K562 (cell line): ENCODE results near the gene HARS2. TPM values are rescaled to one million over a fixed set of nuclear protein-coding genes. Genes with fewer than 3 reads are reported as not detected.
A peak's percentile ranks its signal among the peaks of the same experiment; 100 is the strongest.

Experiments used
- CREM ChIP-seq: IDR thresholded peaks from 2 replicates; pipeline ENCODE4 v1.6.1; 2014; ENCODE audit warnings: antibody characterized with exemption, low read depth
- ESRRA ChIP-seq: fragments of 450-650 bp; IDR thresholded peaks from 2 replicates; pipeline ENCODE4 v1.6.1; 2014; ENCODE audit warnings: low read depth, mild to moderate bottlenecking, moderate library complexity, borderline replicate concordance
- FOXA3 ChIP-seq, 2 experiments: fragments of 450-650 bp in 1 of 2; sonication (generic) in 1 of 2; formaldehyde crosslinking; IDR thresholded peaks in 1 of 2; conservative IDR thresholded peaks in 1 of 2; 2 replicates each; pipeline versions ENCODE4 v1.4.0 to v1.8.0; 2020 to 2022; ENCODE audit warnings: mild to moderate bottlenecking in 2 of 2, missing genetic modification reagents in 1 of 2
- GABPB1 ChIP-seq: sonication (generic); formaldehyde crosslinking; IDR thresholded peaks from 2 replicates; pipeline ENCODE4 v1.8.0; 2022; ENCODE audit warnings: mild to moderate bottlenecking, missing genetic modification reagents
- GATA2 ChIP-seq: sonication (generic); formaldehyde crosslinking; IDR thresholded peaks from 2 replicates; pipeline ENCODE4 v1.4.0; 2020; ENCODE audit warnings: mild to moderate bottlenecking, missing genetic modification reagents
- L3MBTL2 ChIP-seq: fragments of 450-650 bp; IDR thresholded peaks from 2 replicates; pipeline ENCODE4 v1.6.1; 2016; ENCODE audit warnings: mild to moderate bottlenecking, moderate library complexity
- NBN ChIP-seq: fragments of 450-650 bp; IDR thresholded peaks from 2 replicates; pipeline ENCODE4 v1.6.1; 2016; ENCODE audit warnings: low read depth, mild to moderate bottlenecking
- RAD51 ChIP-seq: fragments of 450-650 bp; IDR thresholded peaks from 2 replicates; pipeline ENCODE4 v1.7.1; 2016; ENCODE audit warnings: low read depth, mild to moderate bottlenecking, borderline replicate concordance
- RCOR1 ChIP-seq, 2 experiments: IDR thresholded peaks; 2 replicates each; pipeline ENCODE4 v1.6.1; 2012; ENCODE audit warnings: low read depth in 2 of 2, low read length in 2 of 2, borderline replicate concordance in 1 of 2, improper control_type of control experiment in 1 of 2
- STAT5B ChIP-seq: fragments of 250-450 bp; sonication (Bioruptor Pico); IDR thresholded peaks from 2 replicates; pipeline ENCODE4 v1.8.0; 2021; ENCODE audit warnings: mild to moderate bottlenecking, inconsistent platforms
- TEAD2 ChIP-seq: fragments of 450-650 bp; IDR thresholded peaks from 2 replicates; pipeline ENCODE4 v1.6.1; 2016; ENCODE audit warnings: missing genetic modification characterization, control low read depth, missing compliant biosample characterization
- YY1 ChIP-seq, 3 experiments: IDR thresholded peaks; 2 replicates each; pipeline ENCODE4 v1.6.1; 2011; ENCODE audit warnings: low read length in 2 of 3, mild to moderate bottlenecking in 2 of 3, moderate library complexity in 2 of 3, borderline replicate concordance in 1 of 3, control low read depth in 1 of 3, low read depth in 1 of 3; ENCODE audit not compliant: insufficient read depth in 3 of 3, insufficient replicate concordance in 2 of 3, control insufficient read depth in 1 of 3, insufficient read length in 1 of 3; ENCODE audit errors: extremely low read depth in 1 of 3
- polyA plus RNA-seq, 8 experiments: library from polyadenylated mRNA; depleted of rRNA in 4 of 8; stranded (reverse) in 5 of 8; unstranded in 3 of 8; fragments of >200 nt; fragmentation: Nextera tagmentation in 2 of 8; fragmentation: Illumina TruSeq in 1 of 8; extraction: Ambion mirVana in 2 of 8; extraction: Trizol in 1 of 8; gene quantifications; 2 replicates each; pipeline versions ENCODE4 v1.2.1 to v1.2.3, GENCODE V29; 2011 to 2014; ENCODE audit warnings: inconsistent platforms in 1 of 8, missing spikeins in 1 of 8
- total RNA-seq, 7 experiments: library from RNA; depleted of rRNA in 6 of 7; stranded (reverse); fragments of >200 nt in 6 of 7; fragmentation: Illumina TruSeq in 2 of 7; extraction: Trizol in 2 of 7; gene quantifications; 2 replicates each; pipeline versions ENCODE4 v1.2.1 to v1.2.3, GENCODE V29; 2011 to 2021; ENCODE audit warnings: low replicate concordance in 1 of 7
- TF ChIP-seq, protein P1 (sequence below): fragments of 450-650 bp; formaldehyde crosslinking; IDR thresholded peaks from 2 replicates; pipeline ENCODE4 v1.4.0; 2020; ENCODE audit warnings: mild to moderate bottlenecking, moderate library complexity
- TF ChIP-seq, protein P2 (sequence below): fragments of 200-600 bp; sonication (generic); IDR thresholded peaks from one replicate; pipeline ENCODE4 v1.6.1; 2012; ENCODE audit warnings: mild to moderate bottlenecking, low read depth, low read length, inconsistent platforms

The HARS2 gene
- total and polyA plus RNA-seq, 9 of the 15 experiments (the other 6 are each of a cell fraction or from before 2014, with no cell fraction given), result 8.5 to 41.6 (median 27.1) TPM

DNA sequence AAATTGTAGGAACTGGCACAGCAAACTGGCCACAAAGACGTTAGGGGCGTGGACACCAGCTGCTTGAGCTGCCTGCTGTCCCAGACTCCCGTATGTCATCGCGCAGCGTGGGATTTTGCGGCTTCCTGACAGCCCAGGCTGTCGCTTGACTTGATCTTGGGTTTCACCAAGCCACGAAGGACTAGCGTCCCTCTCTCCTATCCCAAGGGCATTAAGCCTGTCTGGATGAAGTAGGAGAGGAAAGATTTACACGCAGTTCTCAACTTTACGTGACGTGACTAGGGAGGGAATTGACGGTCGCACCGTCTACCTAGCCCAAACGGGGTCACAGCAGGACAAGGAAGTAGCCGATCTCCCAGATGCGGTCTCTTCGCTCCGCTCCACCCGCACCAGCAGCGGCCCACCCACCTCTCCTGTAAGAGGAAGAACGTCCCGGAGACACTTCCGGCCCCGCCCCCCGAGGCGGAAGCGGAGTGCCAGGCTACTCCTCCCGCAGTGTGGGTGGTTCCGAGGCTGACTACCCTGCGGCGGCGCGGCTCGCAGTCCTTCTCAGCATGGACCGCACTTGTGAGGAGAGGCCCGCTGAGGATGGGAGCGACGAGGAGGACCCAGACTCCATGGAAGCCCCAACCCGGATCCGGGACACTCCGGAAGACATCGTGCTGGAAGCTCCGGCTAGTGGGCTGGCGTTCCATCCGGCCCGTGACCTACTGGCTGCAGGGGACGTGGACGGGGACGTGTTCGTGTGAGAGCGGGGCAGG lies 26.7 kb upstream of the HARS2 start, which contains the start of gene WDR55 (continued):
- TF ChIP-seq, protein P1, sequence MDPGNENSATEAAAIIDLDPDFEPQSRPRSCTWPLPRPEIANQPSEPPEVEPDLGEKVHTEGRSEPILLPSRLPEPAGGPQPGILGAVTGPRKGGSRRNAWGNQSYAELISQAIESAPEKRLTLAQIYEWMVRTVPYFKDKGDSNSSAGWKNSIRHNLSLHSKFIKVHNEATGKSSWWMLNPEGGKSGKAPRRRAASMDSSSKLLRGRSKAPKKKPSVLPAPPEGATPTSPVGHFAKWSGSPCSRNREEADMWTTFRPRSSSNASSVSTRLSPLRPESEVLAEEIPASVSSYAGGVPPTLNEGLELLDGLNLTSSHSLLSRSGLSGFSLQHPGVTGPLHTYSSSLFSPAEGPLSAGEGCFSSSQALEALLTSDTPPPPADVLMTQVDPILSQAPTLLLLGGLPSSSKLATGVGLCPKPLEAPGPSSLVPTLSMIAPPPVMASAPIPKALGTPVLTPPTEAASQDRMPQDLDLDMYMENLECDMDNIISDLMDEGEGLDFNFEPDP (CRISPR knock-in tag), result no peak
- TF ChIP-seq RCOR1 (IDR thresholded peaks at IDR 0.05; ENCODE audit: borderline replicate concordance in 1 of 2, low read depth in 2 of 2, low read length in 2 of 2) (no peak; a peak in 1 of 4 replicates), L3MBTL2 (peak; percentile 76), CREM (peak; percentile 85), ESRRA (peak; percentile 73; the same call in 1 of the 2 replicates), RAD51 (no peak), NBN (peak; percentile 92), TEAD2 (tag) (no peak), GABPB1 (CRISPR knock-in tag) (peak; percentile 96), YY1 (IDR thresholded peaks at IDR 0.05; ENCODE audit: borderline replicate concordance in 1 of 3, control insufficient read depth in 1 of 3, extremely low read depth in 1 of 3, insufficient read depth in 3 of 3, insufficient read length in 1 of 3, insufficient replicate concordance in 2 of 3, low read depth in 1 of 3, low read length in 2 of 3) (peak in 1 of 3 experiments; percentile 53), FOXA3 (CRISPR knock-in tag; conservative IDR thresholded peaks at IDR 0.05 in 1 of 2, IDR thresholded peaks at IDR 0.05 in 1 of 2) (0 out of 4 replicates have a peak, but pooled peaks of 1 of the 2 experiments have one; percentile 50), STAT5B (CRISPR knock-in tag) (no peak), GATA2 (CRISPR knock-in tag) (peak; percentile 22; the same call in 1 of the 2 replicates)
- TF ChIP-seq, protein P2, sequence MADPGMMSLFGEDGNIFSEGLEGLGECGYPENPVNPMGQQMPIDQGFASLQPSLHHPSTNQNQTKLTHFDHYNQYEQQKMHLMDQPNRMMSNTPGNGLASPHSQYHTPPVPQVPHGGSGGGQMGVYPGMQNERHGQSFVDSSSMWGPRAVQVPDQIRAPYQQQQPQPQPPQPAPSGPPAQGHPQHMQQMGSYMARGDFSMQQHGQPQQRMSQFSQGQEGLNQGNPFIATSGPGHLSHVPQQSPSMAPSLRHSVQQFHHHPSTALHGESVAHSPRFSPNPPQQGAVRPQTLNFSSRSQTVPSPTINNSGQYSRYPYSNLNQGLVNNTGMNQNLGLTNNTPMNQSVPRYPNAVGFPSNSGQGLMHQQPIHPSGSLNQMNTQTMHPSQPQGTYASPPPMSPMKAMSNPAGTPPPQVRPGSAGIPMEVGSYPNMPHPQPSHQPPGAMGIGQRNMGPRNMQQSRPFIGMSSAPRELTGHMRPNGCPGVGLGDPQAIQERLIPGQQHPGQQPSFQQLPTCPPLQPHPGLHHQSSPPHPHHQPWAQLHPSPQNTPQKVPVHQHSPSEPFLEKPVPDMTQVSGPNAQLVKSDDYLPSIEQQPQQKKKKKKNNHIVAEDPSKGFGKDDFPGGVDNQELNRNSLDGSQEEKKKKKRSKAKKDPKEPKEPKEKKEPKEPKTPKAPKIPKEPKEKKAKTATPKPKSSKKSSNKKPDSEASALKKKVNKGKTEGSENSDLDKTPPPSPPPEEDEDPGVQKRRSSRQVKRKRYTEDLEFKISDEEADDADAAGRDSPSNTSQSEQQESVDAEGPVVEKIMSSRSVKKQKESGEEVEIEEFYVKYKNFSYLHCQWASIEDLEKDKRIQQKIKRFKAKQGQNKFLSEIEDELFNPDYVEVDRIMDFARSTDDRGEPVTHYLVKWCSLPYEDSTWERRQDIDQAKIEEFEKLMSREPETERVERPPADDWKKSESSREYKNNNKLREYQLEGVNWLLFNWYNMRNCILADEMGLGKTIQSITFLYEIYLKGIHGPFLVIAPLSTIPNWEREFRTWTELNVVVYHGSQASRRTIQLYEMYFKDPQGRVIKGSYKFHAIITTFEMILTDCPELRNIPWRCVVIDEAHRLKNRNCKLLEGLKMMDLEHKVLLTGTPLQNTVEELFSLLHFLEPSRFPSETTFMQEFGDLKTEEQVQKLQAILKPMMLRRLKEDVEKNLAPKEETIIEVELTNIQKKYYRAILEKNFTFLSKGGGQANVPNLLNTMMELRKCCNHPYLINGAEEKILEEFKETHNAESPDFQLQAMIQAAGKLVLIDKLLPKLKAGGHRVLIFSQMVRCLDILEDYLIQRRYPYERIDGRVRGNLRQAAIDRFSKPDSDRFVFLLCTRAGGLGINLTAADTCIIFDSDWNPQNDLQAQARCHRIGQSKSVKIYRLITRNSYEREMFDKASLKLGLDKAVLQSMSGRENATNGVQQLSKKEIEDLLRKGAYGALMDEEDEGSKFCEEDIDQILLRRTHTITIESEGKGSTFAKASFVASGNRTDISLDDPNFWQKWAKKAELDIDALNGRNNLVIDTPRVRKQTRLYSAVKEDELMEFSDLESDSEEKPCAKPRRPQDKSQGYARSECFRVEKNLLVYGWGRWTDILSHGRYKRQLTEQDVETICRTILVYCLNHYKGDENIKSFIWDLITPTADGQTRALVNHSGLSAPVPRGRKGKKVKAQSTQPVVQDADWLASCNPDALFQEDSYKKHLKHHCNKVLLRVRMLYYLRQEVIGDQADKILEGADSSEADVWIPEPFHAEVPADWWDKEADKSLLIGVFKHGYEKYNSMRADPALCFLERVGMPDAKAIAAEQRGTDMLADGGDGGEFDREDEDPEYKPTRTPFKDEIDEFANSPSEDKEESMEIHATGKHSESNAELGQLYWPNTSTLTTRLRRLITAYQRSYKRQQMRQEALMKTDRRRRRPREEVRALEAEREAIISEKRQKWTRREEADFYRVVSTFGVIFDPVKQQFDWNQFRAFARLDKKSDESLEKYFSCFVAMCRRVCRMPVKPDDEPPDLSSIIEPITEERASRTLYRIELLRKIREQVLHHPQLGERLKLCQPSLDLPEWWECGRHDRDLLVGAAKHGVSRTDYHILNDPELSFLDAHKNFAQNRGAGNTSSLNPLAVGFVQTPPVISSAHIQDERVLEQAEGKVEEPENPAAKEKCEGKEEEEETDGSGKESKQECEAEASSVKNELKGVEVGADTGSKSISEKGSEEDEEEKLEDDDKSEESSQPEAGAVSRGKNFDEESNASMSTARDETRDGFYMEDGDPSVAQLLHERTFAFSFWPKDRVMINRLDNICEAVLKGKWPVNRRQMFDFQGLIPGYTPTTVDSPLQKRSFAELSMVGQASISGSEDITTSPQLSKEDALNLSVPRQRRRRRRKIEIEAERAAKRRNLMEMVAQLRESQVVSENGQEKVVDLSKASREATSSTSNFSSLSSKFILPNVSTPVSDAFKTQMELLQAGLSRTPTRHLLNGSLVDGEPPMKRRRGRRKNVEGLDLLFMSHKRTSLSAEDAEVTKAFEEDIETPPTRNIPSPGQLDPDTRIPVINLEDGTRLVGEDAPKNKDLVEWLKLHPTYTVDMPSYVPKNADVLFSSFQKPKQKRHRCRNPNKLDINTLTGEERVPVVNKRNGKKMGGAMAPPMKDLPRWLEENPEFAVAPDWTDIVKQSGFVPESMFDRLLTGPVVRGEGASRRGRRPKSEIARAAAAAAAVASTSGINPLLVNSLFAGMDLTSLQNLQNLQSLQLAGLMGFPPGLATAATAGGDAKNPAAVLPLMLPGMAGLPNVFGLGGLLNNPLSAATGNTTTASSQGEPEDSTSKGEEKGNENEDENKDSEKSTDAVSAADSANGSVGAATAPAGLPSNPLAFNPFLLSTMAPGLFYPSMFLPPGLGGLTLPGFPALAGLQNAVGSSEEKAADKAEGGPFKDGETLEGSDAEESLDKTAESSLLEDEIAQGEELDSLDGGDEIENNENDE, result no peak
